ENCODE measurements around the gene NPVF.

NPVF gene

GRCh38 chr7:25234336-25234735 lies 6.0 kb upstream of the NPVF start:
- no peak for DNase-seq (ENCODE audit: low spot score)

- no peak for DNase-seq (ENCODE audit: low spot score)
Measured at GRCh38 chr7:25223206-25223605, 5.1 kb downstream of the NPVF start.

- no peak for DNase-seq (ENCODE audit: low spot score)
Measured at GRCh38 chr7:25222666-25223065, 5.6 kb downstream of the NPVF start.

- DNase-seq (ENCODE audit: low spot score), result no peak
Measured at GRCh38 chr7:25221009-25221408, 7.3 kb downstream of the NPVF start.

- no peak for DNase-seq (ENCODE audit: low spot score)
Measured at GRCh38 chr7:25218191-25218590, 10.1 kb downstream of the NPVF start.

- peak; percentile 24 for DNase-seq (ENCODE audit: low spot score)
Measured at GRCh38 chr7:25216837-25217236, 11.4 kb downstream of the NPVF start.

- no peak for DNase-seq (ENCODE audit: low spot score)
Measured at GRCh38 chr7:25215694-25216335, 12.5 kb downstream of the NPVF start.

- no peak for DNase-seq (ENCODE audit: low spot score)
Measured at GRCh38 chr7:25208525-25209221, 19.6 kb downstream of the NPVF start.

GRCh38 chr7:25207887-25208286 lies 20.4 kb downstream of the NPVF start:
- no peak for DNase-seq (ENCODE audit: low spot score)

GRCh38 chr7:25206765-25207164 lies 21.5 kb downstream of the NPVF start:
- no peak for DNase-seq (ENCODE audit: low spot score)

- no peak for DNase-seq (ENCODE audit: low spot score)
Measured at GRCh38 chr7:25196132-25196896, 32.0 kb downstream of the NPVF start.

- no peak for DNase-seq (ENCODE audit: low spot score)
Measured at GRCh38 chr7:25194036-25194435, 34.2 kb downstream of the NPVF start.

- DNase-seq (ENCODE audit: low spot score), result no peak
Measured at GRCh38 chr7:25192043-25192442, 36.2 kb downstream of the NPVF start.

GRCh38 chr7:25189197-25189596 lies 39.1 kb downstream of the NPVF start:
- DNase-seq (ENCODE audit: low spot score), result no peak

- DNase-seq (ENCODE audit: low spot score), result no peak
Measured at GRCh38 chr7:25187932-25188331, 40.4 kb downstream of the NPVF start.

- DNase-seq (ENCODE audit: low spot score), result no peak
Measured at GRCh38 chr7:25186436-25186835, 41.9 kb downstream of the NPVF start.

GRCh38 chr7:25181532-25181931 lies 46.8 kb downstream of the NPVF start:
- DNase-seq (ENCODE audit: low spot score), result no peak

- DNase-seq (ENCODE audit: low spot score), result no peak
Measured at GRCh38 chr7:25180946-25181345, 47.3 kb downstream of the NPVF start.

GRCh38 chr7:25180592-25180923 lies 47.7 kb downstream of the NPVF start:
- peak; percentile 11 for DNase-seq (ENCODE audit: low spot score)

GRCh38 chr7:25179771-25180591 lies 48.3 kb downstream of the NPVF start:
- DNase-seq (ENCODE audit: low spot score), result peak; percentile 95

- no peak for DNase-seq (ENCODE audit: low spot score)
Measured at GRCh38 chr7:25179325-25179724, 49.0 kb downstream of the NPVF start.

All from AG08395 (cell line).